HepG2 (cell line): ENCODE results near the gene FAM222B. TPM values are rescaled to one million over a fixed set of nuclear protein-coding genes. Genes with fewer than 3 reads are reported as not detected.

ENCODE experiments used
- DNMT3B ChIP-seq: conservative IDR thresholded peaks from 2 replicates; pipeline ENCODE4 v1.6.1; 2016; ENCODE audit warnings: missing biosample characterization, control low read depth
- DPF2 ChIP-seq: sonication (generic); formaldehyde crosslinking; IDR thresholded peaks from 2 replicates; pipeline ENCODE4 v1.4.0; 2020; ENCODE audit warnings: mild to moderate bottlenecking, low read depth, missing genetic modification reagents, borderline replicate concordance
- NR1H2 ChIP-seq: sonication (generic); formaldehyde crosslinking; IDR thresholded peaks from 2 replicates; pipeline ENCODE4 v1.8.1; 2022; ENCODE audit warnings: low read depth, missing genetic modification reagents, borderline replicate concordance
- PRPF4 ChIP-seq: fragments of 200-400 bp; formaldehyde crosslinking; IDR thresholded peaks from 2 replicates; pipeline ENCODE4 v1.6.1; 2016; ENCODE audit warnings: low read length, low read depth; ENCODE audit not compliant: poor library complexity, severe bottlenecking
- SAP130 ChIP-seq: IDR thresholded peaks from 2 replicates; pipeline ENCODE4 v1.6.1; 2016; ENCODE audit warnings: low read depth
- SMAD1 ChIP-seq: sonication (generic); formaldehyde crosslinking; IDR thresholded peaks from 2 replicates; pipeline ENCODE4 v1.4.0; 2020; ENCODE audit warnings: missing genetic modification reagents, low read depth, mild to moderate bottlenecking, borderline replicate concordance
- ZFP1 ChIP-seq: IDR thresholded peaks from 2 replicates; pipeline ENCODE4 v1.6.1; 2016
- ZNF564 ChIP-seq: sonication (generic); formaldehyde crosslinking; IDR thresholded peaks from 2 replicates; pipeline ENCODE4 v1.8.1; 2023; ENCODE audit warnings: mild to moderate bottlenecking, missing genetic modification reagents
- ZNF768 ChIP-seq: sonication (generic); formaldehyde crosslinking; IDR thresholded peaks from 2 replicates; pipeline ENCODE4 v1.4.0; 2020; ENCODE audit warnings: missing genetic modification reagents
- polyA plus RNA-seq, 8 experiments: library from polyadenylated mRNA; depleted of rRNA in 3 of 8; stranded (reverse) in 7 of 8; unstranded in 1 of 8; fragments of >200 nt; fragmentation: Illumina TruSeq in 4 of 8; extraction: Trizol in 4 of 8; gene quantifications; 2 replicates each; pipeline versions ENCODE4 v1.2.1 to v1.2.3, GENCODE V29; 2011 to 2016; ENCODE audit warnings: low read depth in 4 of 8, missing spikeins in 1 of 8, mixed read lengths in 1 of 8; ENCODE audit not compliant: insufficient read depth in 1 of 8
- total RNA-seq, 5 experiments: library from RNA; depleted of rRNA; stranded (reverse); fragments of >200 nt; fragmentation: Illumina TruSeq; extraction: Trizol; gene quantifications; 2 replicates each; pipeline ENCODE4 v1.2.3, GENCODE V29; 2016; ENCODE audit warnings: low read depth in 1 of 5
- TF ChIP-seq, protein P1 (sequence below): sonication (generic); formaldehyde crosslinking; IDR thresholded peaks from 2 replicates; pipeline ENCODE4 v1.5.1; 2020; ENCODE audit warnings: missing genetic modification reagents, mild to moderate bottlenecking, borderline replicate concordance
- TF ChIP-seq, protein P2 (sequence below): sonication (generic); formaldehyde crosslinking; IDR thresholded peaks from 2 replicates; pipeline ENCODE4 v1.8.0; 2022; ENCODE audit warnings: missing genetic modification reagents, mild to moderate bottlenecking, moderate library complexity, borderline replicate concordance
- TF ChIP-seq, protein P3 (sequence below): conservative IDR thresholded peaks from 2 replicates; pipeline ENCODE4 v1.6.1; 2018; ENCODE audit warnings: missing genetic modification reagents
- TF ChIP-seq, protein P4 (sequence below), 2 experiments: sonication (generic) in 1 of 2; formaldehyde crosslinking in 1 of 2; IDR thresholded peaks; 2 replicates each; pipeline versions ENCODE4 v1.4.0 to v1.6.1; 2016 to 2020; ENCODE audit warnings: borderline replicate concordance in 1 of 2, low read depth in 1 of 2, mild to moderate bottlenecking in 1 of 2, missing genetic modification reagents in 1 of 2

FAM222B gene
- total and polyA plus RNA-seq, 2 of the 13 experiments (the other 11 are each of a cell fraction or from before 2014, with no cell fraction given) = 3.5 to 7.3 TPM

DNA sequence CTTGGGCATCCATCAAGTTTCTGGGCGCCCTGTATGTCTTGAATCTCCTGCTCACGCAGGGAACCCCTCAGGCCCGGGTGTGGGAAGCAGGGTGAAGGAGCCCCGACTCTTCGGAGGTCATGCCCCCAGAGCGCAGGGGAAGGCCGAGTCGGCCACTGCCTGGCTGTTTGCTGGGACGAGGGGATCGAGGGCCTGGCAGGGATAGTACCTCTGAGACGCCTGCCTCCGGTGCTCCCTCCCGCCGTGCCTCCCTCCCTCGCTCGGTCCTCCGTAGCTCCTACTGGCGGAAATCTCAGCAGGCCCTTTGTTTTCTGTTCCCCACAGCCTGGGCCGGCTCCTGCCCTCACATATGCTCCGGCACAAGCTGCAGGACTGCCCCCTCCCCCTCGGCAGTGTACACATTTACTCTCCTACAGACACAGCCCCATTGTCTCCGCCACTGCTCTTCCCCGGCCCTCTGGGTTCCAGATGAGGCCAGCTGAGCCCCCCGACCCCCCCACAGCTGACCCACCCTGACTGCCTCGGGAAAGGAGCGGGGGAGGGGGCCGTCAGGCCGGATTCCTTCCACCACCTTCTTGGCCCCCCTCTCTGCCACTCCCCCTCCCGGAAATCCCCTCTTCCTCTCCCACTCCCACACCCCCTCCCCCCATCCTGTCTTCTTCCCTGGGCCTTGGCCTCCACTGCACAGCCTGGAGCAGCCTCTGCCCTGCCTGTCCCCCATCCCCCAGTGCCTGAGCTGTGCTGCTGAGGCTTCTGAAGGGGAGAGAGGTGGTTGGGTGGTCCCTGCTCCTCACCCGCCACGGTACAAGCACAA, 97.4 kb downstream of the FAM222B start (continued):
- TF ChIP-seq, protein P1, sequence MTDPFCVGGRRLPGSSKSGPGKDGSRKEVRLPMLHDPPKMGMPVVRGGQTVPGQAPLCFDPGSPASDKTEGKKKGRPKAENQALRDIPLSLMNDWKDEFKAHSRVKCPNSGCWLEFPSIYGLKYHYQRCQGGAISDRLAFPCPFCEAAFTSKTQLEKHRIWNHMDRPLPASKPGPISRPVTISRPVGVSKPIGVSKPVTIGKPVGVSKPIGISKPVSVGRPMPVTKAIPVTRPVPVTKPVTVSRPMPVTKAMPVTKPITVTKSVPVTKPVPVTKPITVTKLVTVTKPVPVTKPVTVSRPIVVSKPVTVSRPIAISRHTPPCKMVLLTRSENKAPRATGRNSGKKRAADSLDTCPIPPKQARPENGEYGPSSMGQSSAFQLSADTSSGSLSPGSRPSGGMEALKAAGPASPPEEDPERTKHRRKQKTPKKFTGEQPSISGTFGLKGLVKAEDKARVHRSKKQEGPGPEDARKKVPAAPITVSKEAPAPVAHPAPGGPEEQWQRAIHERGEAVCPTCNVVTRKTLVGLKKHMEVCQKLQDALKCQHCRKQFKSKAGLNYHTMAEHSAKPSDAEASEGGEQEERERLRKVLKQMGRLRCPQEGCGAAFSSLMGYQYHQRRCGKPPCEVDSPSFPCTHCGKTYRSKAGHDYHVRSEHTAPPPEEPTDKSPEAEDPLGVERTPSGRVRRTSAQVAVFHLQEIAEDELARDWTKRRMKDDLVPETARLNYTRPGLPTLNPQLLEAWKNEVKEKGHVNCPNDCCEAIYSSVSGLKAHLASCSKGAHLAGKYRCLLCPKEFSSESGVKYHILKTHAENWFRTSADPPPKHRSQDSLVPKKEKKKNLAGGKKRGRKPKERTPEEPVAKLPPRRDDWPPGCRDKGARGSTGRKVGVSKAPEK (CRISPR knock-in tag) = no peak
- TF ChIP-seq ZNF768 (CRISPR knock-in tag) (0 out of 2 replicates have a peak, but pooled peaks have one; percentile 38), ZFP1 (CRISPR knock-in tag) (no peak), DNMT3B (CRISPR knock-in tag) (no peak), NR1H2 (no peak), SMAD1 (CRISPR knock-in tag) (no peak), DPF2 (CRISPR knock-in tag) (no peak), SAP130 (CRISPR knock-in tag) (peak; percentile 89), ZNF564 (CRISPR knock-in tag) (peak; percentile 22; the same call in 1 of the 2 replicates), PRPF4 (no peak)
- TF ChIP-seq, protein P2, sequence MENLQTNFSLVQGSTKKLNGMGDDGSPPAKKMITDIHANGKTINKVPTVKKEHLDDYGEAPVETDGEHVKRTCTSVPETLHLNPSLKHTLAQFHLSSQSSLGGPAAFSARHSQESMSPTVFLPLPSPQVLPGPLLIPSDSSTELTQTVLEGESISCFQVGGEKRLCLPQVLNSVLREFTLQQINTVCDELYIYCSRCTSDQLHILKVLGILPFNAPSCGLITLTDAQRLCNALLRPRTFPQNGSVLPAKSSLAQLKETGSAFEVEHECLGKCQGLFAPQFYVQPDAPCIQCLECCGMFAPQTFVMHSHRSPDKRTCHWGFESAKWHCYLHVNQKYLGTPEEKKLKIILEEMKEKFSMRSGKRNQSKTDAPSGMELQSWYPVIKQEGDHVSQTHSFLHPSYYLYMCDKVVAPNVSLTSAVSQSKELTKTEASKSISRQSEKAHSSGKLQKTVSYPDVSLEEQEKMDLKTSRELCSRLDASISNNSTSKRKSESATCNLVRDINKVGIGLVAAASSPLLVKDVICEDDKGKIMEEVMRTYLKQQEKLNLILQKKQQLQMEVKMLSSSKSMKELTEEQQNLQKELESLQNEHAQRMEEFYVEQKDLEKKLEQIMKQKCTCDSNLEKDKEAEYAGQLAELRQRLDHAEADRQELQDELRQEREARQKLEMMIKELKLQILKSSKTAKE (CRISPR knock-in tag) = peak; percentile 21; the same call in 1 of the 2 replicates
- TF ChIP-seq, protein P3, sequence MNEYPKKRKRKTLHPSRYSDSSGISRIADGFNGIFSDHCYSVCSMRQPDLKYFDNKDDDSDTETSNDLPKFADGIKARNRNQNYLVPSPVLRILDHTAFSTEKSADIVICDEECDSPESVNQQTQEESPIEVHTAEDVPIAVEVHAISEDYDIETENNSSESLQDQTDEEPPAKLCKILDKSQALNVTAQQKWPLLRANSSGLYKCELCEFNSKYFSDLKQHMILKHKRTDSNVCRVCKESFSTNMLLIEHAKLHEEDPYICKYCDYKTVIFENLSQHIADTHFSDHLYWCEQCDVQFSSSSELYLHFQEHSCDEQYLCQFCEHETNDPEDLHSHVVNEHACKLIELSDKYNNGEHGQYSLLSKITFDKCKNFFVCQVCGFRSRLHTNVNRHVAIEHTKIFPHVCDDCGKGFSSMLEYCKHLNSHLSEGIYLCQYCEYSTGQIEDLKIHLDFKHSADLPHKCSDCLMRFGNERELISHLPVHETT (CRISPR knock-in tag) = 0 out of 2 replicates have a peak, but pooled peaks have one; percentile 59
- TF ChIP-seq, protein P4, sequence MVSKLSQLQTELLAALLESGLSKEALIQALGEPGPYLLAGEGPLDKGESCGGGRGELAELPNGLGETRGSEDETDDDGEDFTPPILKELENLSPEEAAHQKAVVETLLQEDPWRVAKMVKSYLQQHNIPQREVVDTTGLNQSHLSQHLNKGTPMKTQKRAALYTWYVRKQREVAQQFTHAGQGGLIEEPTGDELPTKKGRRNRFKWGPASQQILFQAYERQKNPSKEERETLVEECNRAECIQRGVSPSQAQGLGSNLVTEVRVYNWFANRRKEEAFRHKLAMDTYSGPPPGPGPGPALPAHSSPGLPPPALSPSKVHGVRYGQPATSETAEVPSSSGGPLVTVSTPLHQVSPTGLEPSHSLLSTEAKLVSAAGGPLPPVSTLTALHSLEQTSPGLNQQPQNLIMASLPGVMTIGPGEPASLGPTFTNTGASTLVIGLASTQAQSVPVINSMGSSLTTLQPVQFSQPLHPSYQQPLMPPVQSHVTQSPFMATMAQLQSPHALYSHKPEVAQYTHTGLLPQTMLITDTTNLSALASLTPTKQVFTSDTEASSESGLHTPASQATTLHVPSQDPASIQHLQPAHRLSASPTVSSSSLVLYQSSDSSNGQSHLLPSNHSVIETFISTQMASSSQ (IDR thresholded peaks at IDR 0.05; ENCODE audit: low read depth) = no peak
- TF ChIP-seq, protein P4 (CRISPR knock-in tag; IDR thresholded peaks at IDR 0.05; ENCODE audit: borderline replicate concordance) = peak; percentile 56
